HCT116 (cell line): ENCODE data around the gene GRAMD4. TPM values are rescaled to one million over a fixed set of nuclear protein-coding genes. Genes with fewer than 3 reads are reported as not detected.

Experiments used
- ATAC-seq: fragments of 200-7000 bp; cut with Tn5 transposase; 2 replicates; pipeline ENCODE4 v1.9.1; 2020; ENCODE audit warnings: mild to moderate bottlenecking, moderate library complexity
- BruUV-seq: library from RNA; stranded (reverse); fragments of 400-500 nt; replicated peaks from 2 replicates; lab custom pipeline; 2021; lab: Mats Ljungman, UMichigan
- CTCF ChIA-PET: fragments of 300-600 bp; sonication (Branson Sonifier 250); formaldehyde crosslinking; loops from one replicate; lab custom pipeline; 2021; ENCODE audit warnings: antibody characterized with exemption; lab: Charles Lee
- POLR2A ChIA-PET: fragments of 300-600, 350-600 bp; sonication (Branson Sonifier 250); formaldehyde crosslinking; loops from one replicate; lab custom pipeline; 2021; ENCODE audit warnings: antibody characterized with exemption; lab: Charles Lee
- RAD21 ChIA-PET, 2 experiments: fragments of 300-600 bp; sonication (Branson Sonifier 250); formaldehyde crosslinking; loops; one replicate each; lab custom pipeline; 2023; ENCODE audit warnings: low total read pairs in 2 of 2; ENCODE audit not compliant: uncharacterized antibody in 2 of 2, unreplicated experiment in 2 of 2, low non-redundant PET in 1 of 2; lab: Charles Lee
- DNase-seq: peaks from one replicate; pipeline ENCODE4 v3.0.0-alpha.2; 2010; ENCODE audit warnings: low read depth, low spot score
- H2AFZ ChIP-seq: fragments of 200-600 bp; shearing (Covaris generic), sonication (generic); 2 replicates; pipeline ENCODE4 v1.6.1; 2017; ENCODE audit warnings: low read depth, mixed run types, mixed read lengths, antibody characterized with exemption, low read length; ENCODE audit not compliant: poor library complexity, severe bottlenecking
- H3K27ac ChIP-seq: 2 replicates; pipeline ENCODE4 v1.5.1; 2012; ENCODE audit warnings: low read depth, low read length
- H3K27me3 ChIP-seq: fragments of 200-600 bp; sonication (generic); 2 replicates; pipeline ENCODE4 v1.6.1; 2016; ENCODE audit warnings: mixed run types, low read length, mixed read lengths; ENCODE audit not compliant: insufficient read depth
- H3K36me3 ChIP-seq, 2 experiments: fragments of 200-500 bp in 1 of 2; fragments of 200-600 bp in 1 of 2; sonication (Bioruptor generic) in 1 of 2; sonication (generic) in 1 of 2; 2 replicates each; pipeline versions ENCODE4 v1.5.1 to v1.6.1; 2014 to 2016; ENCODE audit warnings: low read length in 2 of 2, inconsistent platforms in 1 of 2, mixed read lengths in 1 of 2, mixed run types in 1 of 2; ENCODE audit not compliant: insufficient read depth in 2 of 2, control insufficient read depth in 1 of 2
- H3K4me1 ChIP-seq, 2 experiments: fragments of 200-600 bp in 1 of 2; sonication (generic) in 1 of 2; 2 replicates each; pipeline versions ENCODE4 v1.5.1 to v1.6.1; 2012 to 2017; ENCODE audit warnings: low read length in 2 of 2, inconsistent platforms in 1 of 2, mild to moderate bottlenecking in 1 of 2, mixed read lengths in 1 of 2, mixed run types in 1 of 2, moderate library complexity in 1 of 2; ENCODE audit not compliant: insufficient read depth in 2 of 2, control insufficient read depth in 1 of 2
- H3K4me2 ChIP-seq: fragments of 200-600 bp; sonication (generic); 2 replicates; pipeline ENCODE4 v1.6.1; 2017; ENCODE audit warnings: mixed run types, low read length, mixed read lengths
- H3K4me3 ChIP-seq, 2 experiments: fragments of 200-600 bp in 1 of 2; sonication (generic) in 1 of 2; replicated peaks in 1 of 2; 2 replicates each; pipeline ENCODE4 v1.5.1; 2011 to 2016; ENCODE audit warnings: low read length in 2 of 2, control low read depth in 1 of 2, low read depth in 1 of 2, mild to moderate bottlenecking in 1 of 2, mixed read lengths in 1 of 2, mixed run types in 1 of 2
- H3K79me2 ChIP-seq: fragments of 200-600 bp; sonication (generic); 2 replicates; pipeline ENCODE4 v1.6.1; 2017; ENCODE audit warnings: mild to moderate bottlenecking, mixed run types, low read length, moderate library complexity, mixed read lengths; ENCODE audit not compliant: insufficient read depth
- H3K9ac ChIP-seq: fragments of 200-600 bp; sonication (generic); 2 replicates; pipeline ENCODE4 v1.6.1; 2016; ENCODE audit warnings: low read length, mixed read lengths
- H3K9me2 ChIP-seq: fragments of 200-600 bp; sonication (generic), shearing (Covaris generic); 2 replicates; pipeline ENCODE4 v1.6.1; 2017; ENCODE audit warnings: mixed run types, mild to moderate bottlenecking, moderate library complexity; ENCODE audit not compliant: insufficient read depth
- H3K9me3 ChIP-seq, 2 experiments: fragments of 200-500 bp in 1 of 2; fragments of 200-600 bp in 1 of 2; sonication (Bioruptor generic) in 1 of 2; sonication (generic) in 1 of 2; 2 replicates each; pipeline ENCODE4 v1.6.1; 2014 to 2017; ENCODE audit warnings: low read length in 2 of 2, mixed read lengths in 2 of 2, inconsistent platforms in 1 of 2, low read depth in 1 of 2, mild to moderate bottlenecking in 1 of 2, mixed run types in 1 of 2, moderate library complexity in 1 of 2; ENCODE audit not compliant: control insufficient read depth in 1 of 2, insufficient read depth in 1 of 2
- H4K20me1 ChIP-seq: fragments of 200-600 bp; sonication (generic), shearing (Covaris generic); 2 replicates; pipeline ENCODE4 v1.6.1; 2017; ENCODE audit warnings: mixed run types, mild to moderate bottlenecking, moderate library complexity; ENCODE audit not compliant: insufficient read depth
- CBX3 ChIP-seq: IDR thresholded peaks from 2 replicates; pipeline ENCODE4 v1.6.1; 2012; ENCODE audit warnings: low read depth
- EGR1 ChIP-seq: IDR thresholded peaks from 2 replicates; pipeline ENCODE4 v1.6.1; 2012; ENCODE audit warnings: low read depth
- ELF1 ChIP-seq: IDR thresholded peaks from 2 replicates; pipeline ENCODE4 v1.6.1; 2012; ENCODE audit warnings: low read depth, borderline replicate concordance
- EZH2 ChIP-seq: fragments of 200-600 bp; sonication (generic); IDR thresholded peaks from 2 replicates; pipeline ENCODE4 v1.6.1; 2017; ENCODE audit warnings: antibody characterized with exemption, mixed run types
- FOSL1 ChIP-seq: IDR thresholded peaks from 2 replicates; pipeline ENCODE4 v1.6.1; 2012; ENCODE audit warnings: low read depth
- JUND ChIP-seq: IDR thresholded peaks from 2 replicates; pipeline ENCODE4 v1.6.1; 2012
- MAX ChIP-seq: IDR thresholded peaks from 2 replicates; pipeline ENCODE4 v1.6.1; 2012
- POLR2A ChIP-seq: IDR thresholded peaks from 2 replicates; pipeline ENCODE4 v1.7.0; 2011; ENCODE audit warnings: borderline replicate concordance; ENCODE audit not compliant: insufficient read depth, insufficient read length; ENCODE audit errors: extremely low read depth
- POLR2AphosphoS5 ChIP-seq: IDR thresholded peaks from 2 replicates; pipeline ENCODE4 v1.6.1; 2011; ENCODE audit warnings: mild to moderate bottlenecking, low read depth, low read length, moderate library complexity
- RAD21 ChIP-seq: IDR thresholded peaks from 2 replicates; pipeline ENCODE4 v1.6.1; 2012; ENCODE audit warnings: low read depth, mild to moderate bottlenecking
- SIN3A ChIP-seq: IDR thresholded peaks from 2 replicates; pipeline ENCODE4 v1.6.1; 2012; ENCODE audit warnings: low read depth
- SP1 ChIP-seq: IDR thresholded peaks from 2 replicates; pipeline ENCODE4 v1.6.1; 2012; ENCODE audit warnings: low read depth
- TCF7L2 ChIP-seq: IDR thresholded peaks from 2 replicates; pipeline ENCODE4 v1.7.0; 2011; ENCODE audit warnings: borderline replicate concordance, inconsistent platforms; ENCODE audit not compliant: insufficient read depth, insufficient read length; ENCODE audit errors: extremely low read depth
- YY1 ChIP-seq: IDR thresholded peaks from 2 replicates; pipeline ENCODE4 v1.6.1; 2011; ENCODE audit warnings: low read length, low read depth, moderate library complexity, mild to moderate bottlenecking; ENCODE audit not compliant: insufficient replicate concordance; ENCODE audit errors: extremely low read depth
- ZFX ChIP-seq: fragments of 450-650 bp; IDR thresholded peaks from 2 replicates; pipeline ENCODE4 v1.6.1; 2017
- intact Hi-C: fragments of 100-400 bp; cut with micrococcal nuclease; formaldehyde crosslinking; loops from 2 replicates; pipeline ENCODE4 v1.10.0; 2022
- total RNA-seq: library from RNA; stranded (reverse); gene quantifications from one replicate; pipeline ENCODE4 v1.2.1, GENCODE V29; 2021; ENCODE audit not compliant: unreplicated experiment
- TF ChIP-seq, protein P1 (sequence below): IDR thresholded peaks from 2 replicates; pipeline ENCODE4 v1.6.1; 2012; ENCODE audit warnings: low read depth

The GRAMD4 gene
- total RNA-seq, 1 experiment from 2014 or later, result 25.8 TPM

GRCh38 chr22:46629291-46629690 is 9.1 kb downstream of the GRAMD4 start:
- Histone ChIP-seq H3K9me2 (no peaks in the 10 kb centered on the region), H3K79me2 (no peaks in the 10 kb centered on the region), H3K4me1 (peaks cover 5 to 12% of the 10 kb centered on the region in 2 experiments; a peak in 3 of 4 replicates), H3K27ac (no peak overlapping the region), H3K27me3 (no peaks in the 10 kb centered on the region), H3K4me2 (no peak overlapping the region), H4K20me1 (no peaks in the 10 kb centered on the region), H3K9me3 (no peaks in the 10 kb centered on the region), H2AFZ (no peak overlapping the region), H3K4me3 (no peak overlapping the region), H3K36me3 (no peaks in the 10 kb centered on the region), H3K9ac (no peak overlapping the region)
- ChIA-PET RAD21 (no interaction called here), POLR2A (no interaction called here), CTCF (no interaction called here)
- intact Hi-C loops, result no loop called here
- no peak for DNase-seq
- no TSS peak for BruUV-seq
- ATAC-seq, result no peak
- TF ChIP-seq YY1, result no peak
- no peak for TF ChIP-seq POLR2AphosphoS5
- TF ChIP-seq, protein P1, sequence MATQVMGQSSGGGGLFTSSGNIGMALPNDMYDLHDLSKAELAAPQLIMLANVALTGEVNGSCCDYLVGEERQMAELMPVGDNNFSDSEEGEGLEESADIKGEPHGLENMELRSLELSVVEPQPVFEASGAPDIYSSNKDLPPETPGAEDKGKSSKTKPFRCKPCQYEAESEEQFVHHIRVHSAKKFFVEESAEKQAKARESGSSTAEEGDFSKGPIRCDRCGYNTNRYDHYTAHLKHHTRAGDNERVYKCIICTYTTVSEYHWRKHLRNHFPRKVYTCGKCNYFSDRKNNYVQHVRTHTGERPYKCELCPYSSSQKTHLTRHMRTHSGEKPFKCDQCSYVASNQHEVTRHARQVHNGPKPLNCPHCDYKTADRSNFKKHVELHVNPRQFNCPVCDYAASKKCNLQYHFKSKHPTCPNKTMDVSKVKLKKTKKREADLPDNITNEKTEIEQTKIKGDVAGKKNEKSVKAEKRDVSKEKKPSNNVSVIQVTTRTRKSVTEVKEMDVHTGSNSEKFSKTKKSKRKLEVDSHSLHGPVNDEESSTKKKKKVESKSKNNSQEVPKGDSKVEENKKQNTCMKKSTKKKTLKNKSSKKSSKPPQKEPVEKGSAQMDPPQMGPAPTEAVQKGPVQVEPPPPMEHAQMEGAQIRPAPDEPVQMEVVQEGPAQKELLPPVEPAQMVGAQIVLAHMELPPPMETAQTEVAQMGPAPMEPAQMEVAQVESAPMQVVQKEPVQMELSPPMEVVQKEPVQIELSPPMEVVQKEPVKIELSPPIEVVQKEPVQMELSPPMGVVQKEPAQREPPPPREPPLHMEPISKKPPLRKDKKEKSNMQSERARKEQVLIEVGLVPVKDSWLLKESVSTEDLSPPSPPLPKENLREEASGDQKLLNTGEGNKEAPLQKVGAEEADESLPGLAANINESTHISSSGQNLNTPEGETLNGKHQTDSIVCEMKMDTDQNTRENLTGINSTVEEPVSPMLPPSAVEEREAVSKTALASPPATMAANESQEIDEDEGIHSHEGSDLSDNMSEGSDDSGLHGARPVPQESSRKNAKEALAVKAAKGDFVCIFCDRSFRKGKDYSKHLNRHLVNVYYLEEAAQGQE, result no peak
- TF ChIP-seq MAX, result no peak
- no peak for TF ChIP-seq ELF1
- TF ChIP-seq FOSL1, result no peak
- no peak for TF ChIP-seq POLR2A
- no peak for TF ChIP-seq SP1
- no peak for TF ChIP-seq RAD21
- no peak for TF ChIP-seq EZH2
- no peak for TF ChIP-seq ZFX
- no peak for TF ChIP-seq SIN3A
- TF ChIP-seq EGR1, result no peak
- TF ChIP-seq TCF7L2, result no peak
- no peak for TF ChIP-seq JUND
- no peak for TF ChIP-seq CBX3
